Esophagus squamous epithelium (tissue), 4 donors: Measurements from ENCODE around the gene STOML1.

Experiments used
- POLR2A ChIP-seq, 4 donors: fragments of 450-650 bp; IDR thresholded peaks; one replicate each; pipeline ENCODE4 v1.6.1; 2017; ENCODE audit warnings: antibody characterized with exemption in 4 of 4, mild to moderate bottlenecking in 4 of 4, moderate library complexity in 3 of 4
- TF ChIP-seq, protein P1 (sequence below), 6 experiments: fragments of 450-650 bp in 4 of 6; fragments of 200-600 bp in 2 of 6; sonication (generic) in 2 of 6; IDR thresholded peaks; one replicate each; pipeline ENCODE4 v1.5.1; 2016 to 2019; ENCODE audit warnings: antibody characterized with exemption in 6 of 6, mild to moderate bottlenecking in 4 of 6, moderate library complexity in 4 of 6

- TF ChIP-seq, protein P1, sequence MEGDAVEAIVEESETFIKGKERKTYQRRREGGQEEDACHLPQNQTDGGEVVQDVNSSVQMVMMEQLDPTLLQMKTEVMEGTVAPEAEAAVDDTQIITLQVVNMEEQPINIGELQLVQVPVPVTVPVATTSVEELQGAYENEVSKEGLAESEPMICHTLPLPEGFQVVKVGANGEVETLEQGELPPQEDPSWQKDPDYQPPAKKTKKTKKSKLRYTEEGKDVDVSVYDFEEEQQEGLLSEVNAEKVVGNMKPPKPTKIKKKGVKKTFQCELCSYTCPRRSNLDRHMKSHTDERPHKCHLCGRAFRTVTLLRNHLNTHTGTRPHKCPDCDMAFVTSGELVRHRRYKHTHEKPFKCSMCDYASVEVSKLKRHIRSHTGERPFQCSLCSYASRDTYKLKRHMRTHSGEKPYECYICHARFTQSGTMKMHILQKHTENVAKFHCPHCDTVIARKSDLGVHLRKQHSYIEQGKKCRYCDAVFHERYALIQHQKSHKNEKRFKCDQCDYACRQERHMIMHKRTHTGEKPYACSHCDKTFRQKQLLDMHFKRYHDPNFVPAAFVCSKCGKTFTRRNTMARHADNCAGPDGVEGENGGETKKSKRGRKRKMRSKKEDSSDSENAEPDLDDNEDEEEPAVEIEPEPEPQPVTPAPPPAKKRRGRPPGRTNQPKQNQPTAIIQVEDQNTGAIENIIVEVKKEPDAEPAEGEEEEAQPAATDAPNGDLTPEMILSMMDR (IDR thresholded peaks at IDR 0.05) = no peak
- TF ChIP-seq POLR2A (IDR thresholded peaks at IDR 0.05) = no peak
These were observed 3.0 kb upstream of the STOML1 start for GRCh38 chr15:73994912-73995622.
